OCI-LY1 (cell line): ENCODE results near the gene CASZ1.

Experiments
- EZH2 ChIP-seq: fragments of 200-600 bp; sonication (generic), shearing (Covaris generic); IDR thresholded peaks from 2 replicates; pipeline ENCODE4 v1.8.0; 2017; ENCODE audit warnings: borderline replicate concordance, mixed run types, mild to moderate bottlenecking, antibody characterized with exemption, low read length, moderate library complexity, mixed read lengths
- TF ChIP-seq, protein P1 (sequence below): fragments of 200-600 bp; sonication (generic), shearing (Covaris generic); IDR thresholded peaks from 2 replicates; pipeline ENCODE4 v1.5.1; 2017; ENCODE audit warnings: mild to moderate bottlenecking, antibody characterized with exemption, low read length, moderate library complexity, mixed read lengths

- TF ChIP-seq, protein P1, sequence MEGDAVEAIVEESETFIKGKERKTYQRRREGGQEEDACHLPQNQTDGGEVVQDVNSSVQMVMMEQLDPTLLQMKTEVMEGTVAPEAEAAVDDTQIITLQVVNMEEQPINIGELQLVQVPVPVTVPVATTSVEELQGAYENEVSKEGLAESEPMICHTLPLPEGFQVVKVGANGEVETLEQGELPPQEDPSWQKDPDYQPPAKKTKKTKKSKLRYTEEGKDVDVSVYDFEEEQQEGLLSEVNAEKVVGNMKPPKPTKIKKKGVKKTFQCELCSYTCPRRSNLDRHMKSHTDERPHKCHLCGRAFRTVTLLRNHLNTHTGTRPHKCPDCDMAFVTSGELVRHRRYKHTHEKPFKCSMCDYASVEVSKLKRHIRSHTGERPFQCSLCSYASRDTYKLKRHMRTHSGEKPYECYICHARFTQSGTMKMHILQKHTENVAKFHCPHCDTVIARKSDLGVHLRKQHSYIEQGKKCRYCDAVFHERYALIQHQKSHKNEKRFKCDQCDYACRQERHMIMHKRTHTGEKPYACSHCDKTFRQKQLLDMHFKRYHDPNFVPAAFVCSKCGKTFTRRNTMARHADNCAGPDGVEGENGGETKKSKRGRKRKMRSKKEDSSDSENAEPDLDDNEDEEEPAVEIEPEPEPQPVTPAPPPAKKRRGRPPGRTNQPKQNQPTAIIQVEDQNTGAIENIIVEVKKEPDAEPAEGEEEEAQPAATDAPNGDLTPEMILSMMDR = no peak
- TF ChIP-seq EZH2 = no peak
Observed at GRCh38 chr1:10833630-10834557, 37.4 kb upstream of the CASZ1 start.
